Parathyroid adenoma (tissue), 2 donors: ENCODE results near the gene F7.

Experiments used
- H2AFZ ChIP-seq: fragments of 300-600 bp; sonication (generic); one replicate; pipeline ENCODE4 v1.7.0; 2017; ENCODE audit warnings: antibody characterized with exemption, mild to moderate bottlenecking
- H3K27ac ChIP-seq: fragments of 300-600 bp; sonication (generic); one replicate; pipeline ENCODE4 v1.7.0; 2017
- H3K27me3 ChIP-seq: fragments of 300-600 bp; sonication (generic); one replicate; pipeline ENCODE4 v1.7.0; 2017; ENCODE audit warnings: low read length; ENCODE audit not compliant: control insufficient read depth, insufficient read depth
- H3K36me3 ChIP-seq: fragments of 300-600 bp; sonication (generic); one replicate; pipeline ENCODE4 v1.7.0; 2017; ENCODE audit warnings: low read length; ENCODE audit not compliant: control insufficient read depth, insufficient read depth
- H3K4me1 ChIP-seq: fragments of 300-600 bp; sonication (generic); one replicate; pipeline ENCODE4 v1.7.0; 2017; ENCODE audit warnings: control low read depth
- H3K4me2 ChIP-seq: fragments of 300-600 bp; sonication (generic); one replicate; pipeline ENCODE4 v1.7.0; 2017; ENCODE audit warnings: low read length
- H3K4me3 ChIP-seq: fragments of 300-600 bp; sonication (generic); one replicate; pipeline ENCODE4 v1.7.0; 2017; ENCODE audit warnings: low read depth, low read length
- H3K79me2 ChIP-seq: fragments of 300-600 bp; sonication (generic); one replicate; pipeline ENCODE4 v1.7.0; 2017; ENCODE audit warnings: control low read depth
- H3K9ac ChIP-seq: fragments of 300-600 bp; sonication (generic); one replicate; pipeline ENCODE4 v1.7.0; 2017; ENCODE audit warnings: mild to moderate bottlenecking
- H3K9me3 ChIP-seq: fragments of 300-600 bp; sonication (generic); one replicate; pipeline ENCODE4 v1.7.0; 2017; ENCODE audit warnings: low read length; ENCODE audit not compliant: control insufficient read depth
- TF ChIP-seq, protein P1 (sequence below): fragments of 300-600 bp; sonication (generic); IDR thresholded peaks from one replicate; pipeline ENCODE4 v1.7.0; 2017; ENCODE audit warnings: antibody characterized with exemption, mild to moderate bottlenecking
- donor health status: primary hyperparathyroidism.

F7 gene

DNA sequence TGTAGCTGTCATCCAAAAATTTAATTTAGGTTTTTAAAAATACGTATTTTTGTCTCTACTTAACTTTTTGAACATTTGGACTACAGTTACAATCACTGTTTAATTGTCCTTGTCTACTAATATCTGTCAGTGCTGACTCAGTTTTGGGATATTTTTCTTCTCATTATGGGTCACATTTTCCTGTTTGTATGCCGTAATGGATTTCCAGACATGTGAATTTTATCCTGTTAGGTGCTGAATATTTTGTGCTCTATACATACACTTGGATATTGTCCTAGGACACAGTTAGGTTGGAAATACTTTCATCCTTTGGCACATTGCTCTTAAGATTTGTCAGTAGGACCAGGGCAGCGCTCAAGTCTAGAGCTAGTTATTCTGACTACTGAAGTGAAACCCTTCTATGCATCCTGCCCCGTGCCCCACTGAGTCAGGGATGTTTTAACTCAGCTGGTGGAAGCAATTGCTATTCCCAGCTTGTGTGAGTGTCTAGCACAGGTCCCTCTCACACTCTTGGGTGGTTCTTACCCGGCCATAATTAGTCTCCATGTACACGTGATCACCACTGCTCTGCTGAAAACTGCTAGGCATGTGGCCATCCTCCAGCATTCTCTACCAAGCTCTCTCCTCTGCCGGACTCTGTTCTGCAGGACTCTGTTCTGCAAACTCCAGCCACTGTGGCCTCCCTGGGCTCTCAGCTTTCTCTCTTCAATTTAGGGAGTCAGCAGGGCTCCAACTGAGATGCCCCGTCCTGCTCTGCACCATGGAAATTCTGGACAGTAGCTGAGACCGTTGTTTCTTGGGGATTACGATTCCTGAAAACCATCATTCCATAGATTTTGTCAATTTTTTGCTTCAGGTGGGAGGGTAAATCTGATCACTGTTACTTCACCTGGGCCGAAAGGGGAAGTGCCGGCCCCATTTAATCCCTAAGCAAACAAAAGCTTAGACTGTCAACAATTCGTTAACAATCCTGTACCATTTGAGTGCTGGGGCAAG lies 64.0 kb downstream of the F7 start:
- no peaks in the 10 kb centered on the region for H3K27me3 ChIP-seq
- no peak overlapping the region for H3K27ac ChIP-seq
- no peak overlapping the region for H2AFZ ChIP-seq
- no peak overlapping the region for H3K9ac ChIP-seq
- H3K36me3 ChIP-seq, result no peaks in the 10 kb centered on the region
- H3K4me2 ChIP-seq, result no peak overlapping the region
- no peaks in the 10 kb centered on the region for H3K79me2 ChIP-seq
- no peaks in the 10 kb centered on the region for H3K9me3 ChIP-seq
- TF ChIP-seq, protein P1, sequence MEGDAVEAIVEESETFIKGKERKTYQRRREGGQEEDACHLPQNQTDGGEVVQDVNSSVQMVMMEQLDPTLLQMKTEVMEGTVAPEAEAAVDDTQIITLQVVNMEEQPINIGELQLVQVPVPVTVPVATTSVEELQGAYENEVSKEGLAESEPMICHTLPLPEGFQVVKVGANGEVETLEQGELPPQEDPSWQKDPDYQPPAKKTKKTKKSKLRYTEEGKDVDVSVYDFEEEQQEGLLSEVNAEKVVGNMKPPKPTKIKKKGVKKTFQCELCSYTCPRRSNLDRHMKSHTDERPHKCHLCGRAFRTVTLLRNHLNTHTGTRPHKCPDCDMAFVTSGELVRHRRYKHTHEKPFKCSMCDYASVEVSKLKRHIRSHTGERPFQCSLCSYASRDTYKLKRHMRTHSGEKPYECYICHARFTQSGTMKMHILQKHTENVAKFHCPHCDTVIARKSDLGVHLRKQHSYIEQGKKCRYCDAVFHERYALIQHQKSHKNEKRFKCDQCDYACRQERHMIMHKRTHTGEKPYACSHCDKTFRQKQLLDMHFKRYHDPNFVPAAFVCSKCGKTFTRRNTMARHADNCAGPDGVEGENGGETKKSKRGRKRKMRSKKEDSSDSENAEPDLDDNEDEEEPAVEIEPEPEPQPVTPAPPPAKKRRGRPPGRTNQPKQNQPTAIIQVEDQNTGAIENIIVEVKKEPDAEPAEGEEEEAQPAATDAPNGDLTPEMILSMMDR, result no peak
- no peak overlapping the region for H3K4me3 ChIP-seq
- H3K4me1 ChIP-seq, result no peaks in the 10 kb centered on the region
